ENCODE data around the gene PABPC1L2A.
A peak's percentile ranks its signal among the peaks of the same experiment; 100 is the strongest.
"Not testable (repeated sequence)": the region's sequence is repeated elsewhere in the genome, so short reads cannot be mapped to it uniquely, and the experiment has no call there.

Gene PABPC1L2A

DNA sequence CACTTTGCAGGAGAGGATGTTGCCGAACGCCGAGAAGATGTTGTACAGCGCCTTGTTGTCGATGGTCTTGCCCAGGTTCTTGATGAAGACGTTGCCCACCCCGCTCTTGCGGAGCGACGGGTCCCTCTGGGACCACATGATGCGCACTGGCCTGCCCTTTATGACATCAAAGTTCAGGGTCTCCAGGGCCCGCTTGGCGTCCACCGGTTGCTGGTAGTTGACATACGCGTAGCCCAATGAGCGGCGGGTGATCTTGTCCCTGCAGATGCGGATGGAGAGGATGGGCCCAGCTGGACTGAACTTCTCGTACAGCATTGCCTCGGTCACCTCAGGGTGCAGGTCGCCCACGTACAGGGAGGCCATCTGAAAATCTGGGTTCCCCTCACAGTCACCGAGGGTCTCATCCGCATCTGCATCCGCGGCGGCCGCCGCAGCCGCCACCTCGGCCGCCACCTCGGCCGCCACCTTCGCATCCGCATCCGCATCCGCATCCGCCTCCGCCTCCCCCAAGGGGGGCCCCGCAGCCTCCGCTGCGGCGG lies at the start of gene PABPC1L2A:
PABPC1L2A (minus strand) TSS at position 489 of the 539 bp plus-strand sequence; CDS start at position 363, 126 bp downstream.
- not testable (repeated sequence) for DNase-seq (ENCODE audit: low spot score)

DNA sequence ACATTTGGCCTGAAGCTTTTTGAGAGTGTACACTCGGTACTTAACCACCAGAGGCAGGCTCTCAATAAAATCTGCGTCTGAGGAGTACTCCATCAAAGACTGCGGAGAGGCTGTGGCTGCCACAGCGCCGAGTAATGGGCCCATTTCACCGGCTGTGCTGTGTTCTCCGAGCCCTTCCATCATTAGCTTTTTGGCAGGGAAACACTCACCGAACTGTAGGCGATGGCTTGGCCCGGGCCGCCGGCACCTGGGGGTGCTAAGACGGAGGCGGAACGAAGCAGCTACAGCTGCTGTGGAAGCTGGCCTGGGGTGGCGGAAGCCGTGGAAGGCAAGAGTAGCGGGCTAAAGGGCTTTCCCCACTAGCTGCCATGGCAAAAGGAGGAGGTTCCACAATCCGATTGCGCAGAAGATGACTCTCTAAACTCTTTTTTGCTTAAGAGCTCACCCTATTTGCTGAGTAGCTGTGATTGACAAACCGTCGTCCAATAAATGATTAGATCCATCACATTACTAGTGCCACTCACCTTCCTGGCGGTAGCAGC lies 48.5 kb upstream of the PABPC1L2A start:
- no peak for DNase-seq (ENCODE audit: low spot score)

DNA sequence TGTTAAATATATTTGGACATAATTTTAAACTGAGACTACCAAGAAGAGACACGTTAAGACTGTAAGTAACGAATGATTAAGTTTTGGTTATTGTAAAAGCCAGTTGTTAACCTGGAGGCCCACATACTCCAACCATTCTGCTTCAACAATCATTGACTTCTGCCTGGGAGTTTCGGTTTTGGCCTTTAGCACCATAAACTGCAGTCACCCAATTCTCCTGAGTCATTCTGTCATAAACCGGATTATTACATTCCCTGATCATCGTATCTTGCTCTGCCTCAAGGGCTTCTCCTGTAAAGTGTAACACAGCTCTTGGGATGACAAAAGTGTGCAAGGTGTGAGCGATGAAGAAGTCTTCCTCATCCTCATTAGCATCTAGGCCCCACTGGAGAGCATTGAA lies 46.9 kb upstream of the PABPC1L2A start:
- no peak for DNase-seq (ENCODE audit: low spot score)

DNA sequence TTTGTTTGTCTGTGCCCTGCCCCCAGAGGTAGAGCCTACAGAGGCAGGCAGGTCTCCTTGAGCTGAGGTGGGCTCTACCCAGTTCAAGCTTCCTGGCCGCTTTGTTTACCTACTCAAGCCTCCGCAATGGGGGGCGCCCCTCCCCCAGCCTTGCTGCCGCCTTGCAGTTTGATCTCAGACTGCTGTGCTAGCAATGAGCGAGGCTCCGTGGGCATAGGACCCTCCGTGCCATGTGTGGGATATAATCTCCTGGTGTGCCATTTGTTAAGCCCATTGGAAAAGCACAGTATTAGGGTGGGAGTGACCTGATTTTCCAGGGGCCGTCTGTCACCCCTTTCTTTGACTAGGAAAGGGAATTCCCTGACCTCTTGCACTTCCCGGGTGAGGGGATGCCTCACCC lies 20.2 kb upstream of the PABPC1L2A start:
- DNase-seq (ENCODE audit: low spot score): not testable (repeated sequence)

DNA sequence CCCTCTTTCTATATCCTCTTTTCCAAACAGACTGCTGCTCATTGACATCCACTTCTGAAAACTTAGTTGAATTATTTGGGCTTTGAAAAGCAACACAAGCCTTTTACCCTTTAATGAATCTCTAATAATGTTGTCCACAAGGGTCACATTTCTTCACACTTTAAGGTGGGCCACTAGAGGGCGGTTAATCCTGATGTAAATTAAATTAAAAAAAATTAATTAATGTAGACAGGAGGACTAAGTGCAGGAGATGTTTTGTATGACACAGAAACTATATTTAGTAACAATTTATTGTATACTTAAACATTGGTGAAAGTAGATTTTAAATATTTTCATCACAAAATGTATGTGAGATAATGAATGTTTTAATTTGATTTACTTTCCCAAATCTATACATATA lies 7.5 kb upstream of the PABPC1L2A start:
- DNase-seq (ENCODE audit: low spot score): peak; percentile 24

DNA sequence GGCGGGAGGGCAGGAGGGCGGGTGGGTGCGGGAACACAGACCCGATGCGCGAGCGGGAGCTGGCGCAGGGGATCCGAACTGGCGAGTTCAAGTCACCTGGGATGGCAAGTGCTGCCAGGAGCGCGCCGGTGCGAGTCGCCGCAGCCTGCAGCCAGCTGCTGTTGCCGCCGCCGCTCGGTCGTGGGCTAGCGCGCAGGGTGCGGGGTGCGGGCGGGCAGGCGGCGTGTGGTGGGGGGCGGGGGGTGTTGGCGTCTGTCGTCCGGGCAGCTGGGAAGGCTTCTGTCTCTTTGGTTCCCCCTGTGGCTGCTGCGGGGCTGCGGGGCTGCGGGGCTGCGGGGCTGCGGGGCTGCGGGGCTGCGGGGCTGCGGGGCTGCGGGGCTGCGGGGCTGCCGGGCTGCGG lies 572 bp upstream of the PABPC1L2A start:
- not testable (repeated sequence) for DNase-seq (ENCODE audit: low spot score)

DNA sequence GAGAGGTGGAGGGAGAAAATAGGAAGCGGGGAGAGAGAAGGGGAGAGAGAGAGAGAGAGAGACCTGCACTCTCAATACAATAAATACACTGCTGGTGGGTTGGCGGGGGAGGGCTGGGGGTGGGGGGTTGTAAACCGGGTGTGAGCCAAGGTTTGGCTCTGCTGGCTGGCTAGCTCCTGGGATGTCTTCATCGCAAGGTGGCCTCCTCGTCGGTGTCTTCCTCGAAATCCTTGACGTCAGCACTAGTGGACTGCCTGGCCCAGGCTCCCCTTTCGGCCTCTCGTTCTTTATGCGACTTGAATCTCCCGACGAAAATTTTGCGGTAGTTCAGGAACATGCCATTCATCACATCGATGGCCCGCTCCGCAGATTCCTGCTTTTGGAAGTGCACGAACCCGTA lies 715 bp downstream of the PABPC1L2A start:
- not testable (repeated sequence) for DNase-seq (ENCODE audit: low spot score)

DNA sequence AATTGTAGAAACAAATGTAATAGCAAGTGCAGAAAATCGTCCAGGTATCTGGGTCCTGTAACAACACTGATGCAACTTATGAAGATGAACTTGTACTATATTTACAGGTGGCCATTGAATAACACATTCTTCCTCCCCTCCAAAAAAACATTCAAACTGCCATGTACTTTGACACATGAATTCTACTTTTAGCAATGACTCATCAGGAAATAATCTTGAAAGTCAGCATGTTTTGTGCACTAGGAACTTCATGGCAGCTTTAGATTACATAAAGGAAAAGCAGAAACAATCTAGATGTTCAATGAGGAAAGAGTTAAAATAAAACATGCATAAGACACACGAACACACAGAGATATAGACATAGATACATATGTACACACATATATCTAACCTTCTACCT lies 2.5 kb downstream of the PABPC1L2A start:
- peak; percentile 28 for DNase-seq (ENCODE audit: low spot score)

DNA sequence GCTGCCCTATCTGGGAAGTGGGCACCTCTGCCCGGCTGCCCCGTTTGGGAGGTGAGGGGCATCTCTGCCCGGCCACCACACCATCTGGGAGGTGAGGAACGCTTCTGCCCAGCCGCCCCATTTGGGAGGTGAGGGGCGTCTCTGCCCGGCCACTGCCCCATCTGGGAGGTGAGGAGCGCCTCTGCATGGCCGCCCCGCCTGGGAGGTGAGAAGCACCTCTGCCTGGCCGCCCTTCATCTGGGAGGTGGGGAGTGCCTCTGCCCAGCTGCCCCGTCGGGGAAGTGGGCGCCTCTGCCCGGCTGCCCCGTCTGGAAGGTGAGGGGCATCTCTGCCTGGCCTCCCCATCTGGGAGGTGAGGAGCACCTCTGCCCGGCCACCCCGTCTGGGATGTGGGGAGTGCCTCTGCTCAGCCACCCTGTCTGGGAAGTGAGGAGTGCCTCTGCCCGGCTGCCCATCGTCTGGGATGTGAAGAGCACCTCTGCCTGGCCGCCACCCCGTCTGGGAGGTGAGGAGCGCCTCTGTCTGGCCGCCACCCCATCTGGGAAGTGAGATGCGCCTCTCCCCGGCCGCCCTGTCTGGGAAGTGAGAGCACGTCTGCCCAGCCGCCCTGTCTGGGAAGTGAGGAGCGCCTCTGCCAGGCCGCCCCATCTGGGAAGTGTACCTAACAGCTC lies 9.8 kb downstream of the PABPC1L2A start:
- no peak for DNase-seq (ENCODE audit: low spot score)

DNA sequence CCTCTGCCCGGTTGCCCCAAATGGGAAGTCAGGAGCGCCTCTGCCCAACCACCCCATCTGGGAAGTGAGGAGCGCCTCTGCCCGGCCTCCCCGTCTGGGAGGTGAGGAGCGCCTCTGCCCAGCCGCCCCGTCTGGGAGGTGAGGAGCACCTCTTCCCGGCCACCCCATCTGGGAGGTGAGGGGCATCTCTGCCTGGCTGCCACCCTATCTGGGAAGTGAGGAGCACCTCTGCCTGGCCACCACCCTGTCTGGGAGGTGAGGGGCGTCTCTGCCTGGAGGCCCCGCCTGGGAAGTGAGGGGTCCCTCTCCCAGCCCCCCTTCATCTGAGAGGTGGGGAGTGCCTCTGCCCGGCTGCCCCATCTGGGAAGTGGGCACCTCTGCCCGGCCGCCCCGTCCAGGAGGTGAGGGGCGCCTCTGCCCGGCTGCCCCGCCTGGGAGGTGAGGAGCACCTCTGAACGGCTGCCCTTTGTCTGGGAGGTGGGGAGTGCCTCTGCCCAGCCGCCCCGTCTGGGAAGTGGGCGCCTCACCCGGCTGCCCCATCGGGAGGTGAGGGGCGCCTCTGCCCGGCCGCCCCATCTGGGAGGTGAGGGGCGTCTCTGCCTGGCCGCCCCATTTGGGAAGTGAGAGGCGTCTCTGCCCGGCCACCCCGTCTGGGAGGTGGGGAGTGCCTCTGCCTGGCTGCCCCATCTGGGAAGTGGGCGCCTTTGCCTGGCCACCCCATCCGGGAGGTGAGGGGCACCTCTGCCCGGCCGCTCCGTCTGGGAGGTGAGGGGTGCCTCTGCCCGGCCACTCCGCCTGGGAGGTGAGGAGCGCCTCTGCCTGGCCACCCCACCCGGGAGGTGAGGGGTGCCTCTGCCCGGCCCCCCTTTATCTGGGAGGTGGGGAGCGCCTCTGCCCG lies 10.6 kb downstream of the PABPC1L2A start:
- DNase-seq (ENCODE audit: low spot score): no peak

DNA sequence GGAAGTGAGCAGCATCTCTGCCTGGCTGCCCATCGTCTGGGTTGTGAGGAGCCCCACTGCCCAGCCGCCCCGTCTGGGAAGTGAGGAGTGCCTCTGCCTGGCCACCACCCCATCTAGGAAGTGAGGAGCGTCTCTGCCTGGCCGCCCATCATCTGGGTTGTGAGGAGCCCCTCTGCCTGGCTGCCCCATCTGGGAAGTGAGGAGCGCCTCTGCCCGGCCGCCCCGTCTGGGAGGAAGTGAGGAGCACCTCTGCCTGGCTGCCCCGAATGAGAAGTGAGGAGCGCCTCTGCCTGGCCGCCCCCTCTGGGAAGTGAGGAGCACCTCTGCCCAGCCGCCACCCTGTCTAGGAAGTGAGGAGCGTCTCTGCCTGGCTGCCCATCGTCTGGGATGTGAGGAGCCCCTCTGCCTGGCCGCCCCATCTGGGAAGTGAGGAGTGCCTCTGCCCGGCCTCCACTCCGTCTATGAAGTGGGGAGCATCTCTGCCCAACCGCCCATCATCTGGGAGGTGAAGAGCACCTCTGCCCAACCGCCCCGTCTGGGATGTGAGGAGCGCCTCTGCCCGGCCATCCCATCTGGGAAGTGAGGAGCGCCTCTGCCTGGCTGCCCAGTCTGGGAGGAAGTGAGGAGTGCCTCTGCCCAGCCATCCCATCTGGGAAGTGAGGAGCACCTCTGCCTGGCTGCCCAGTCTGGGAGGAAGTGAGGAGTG lies 11.4 kb downstream of the PABPC1L2A start:
- not testable (repeated sequence) for DNase-seq (ENCODE audit: low spot score)

DNA sequence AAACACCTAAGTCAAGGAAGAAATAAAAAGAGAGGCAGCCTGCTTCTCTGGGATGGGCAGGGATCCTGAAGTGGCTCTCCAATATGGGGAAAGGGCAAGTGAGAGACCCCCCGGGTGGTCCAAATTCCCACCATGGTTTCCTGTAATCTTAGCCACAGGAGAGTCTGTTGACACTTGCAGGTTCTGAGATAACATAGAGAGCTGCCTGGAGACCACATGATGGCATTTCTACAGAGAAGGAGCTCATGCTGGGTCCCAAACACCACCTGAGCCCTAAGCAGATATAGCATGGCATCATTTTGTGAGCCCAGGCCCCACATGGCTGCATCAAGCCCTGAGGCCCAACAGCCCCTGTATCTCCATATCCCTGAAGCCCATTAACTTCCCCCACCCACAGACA lies 50.4 kb downstream of the PABPC1L2A start:
- DNase-seq (ENCODE audit: low spot score): no peak

All from RKO (cell line).